WTC11 (cell line): ENCODE results near the gene NDUFS4.

ENCODE experiments used
- ATF1 ChIP-seq: sonication (generic); formaldehyde crosslinking; IDR thresholded peaks from 2 replicates; pipeline ENCODE4 v1.8.1; 2023; ENCODE audit warnings: mild to moderate bottlenecking, moderate library complexity, missing genetic modification reagents
- E2F1 ChIP-seq: sonication (generic); formaldehyde crosslinking; IDR thresholded peaks from 2 replicates; pipeline ENCODE4 v1.8.0; 2022; ENCODE audit warnings: mild to moderate bottlenecking, missing genetic modification reagents
- GABPB1 ChIP-seq: sonication (generic); formaldehyde crosslinking; IDR thresholded peaks from 2 replicates; pipeline ENCODE4 v1.8.1; 2023; ENCODE audit warnings: mild to moderate bottlenecking, missing genetic modification reagents
- NFE2L1 ChIP-seq: sonication (generic); formaldehyde crosslinking; IDR thresholded peaks from 2 replicates; pipeline ENCODE4 v1.8.1; 2023; ENCODE audit warnings: missing genetic modification reagents
- NFYB ChIP-seq: sonication (generic); formaldehyde crosslinking; conservative IDR thresholded peaks from 2 replicates; pipeline ENCODE4 v1.8.0; 2022; ENCODE audit warnings: low read depth, missing genetic modification reagents
- RORB ChIP-seq: fragments of 250-450 bp; sonication (Bioruptor Pico); IDR thresholded peaks from 2 replicates; pipeline ENCODE4 v1.9.0; 2021; ENCODE audit warnings: mild to moderate bottlenecking
- SMAD3 ChIP-seq: sonication (generic); formaldehyde crosslinking; IDR thresholded peaks from 2 replicates; pipeline ENCODE4 v1.8.0; 2022; ENCODE audit warnings: missing genetic modification reagents, mild to moderate bottlenecking, borderline replicate concordance
- ZNF263 ChIP-seq: sonication (generic); formaldehyde crosslinking; IDR thresholded peaks from 2 replicates; pipeline ENCODE4 v1.8.1; 2022; ENCODE audit warnings: low read depth, mild to moderate bottlenecking, moderate library complexity, missing genetic modification reagents
- TF ChIP-seq, protein P1 (sequence below): fragments of 200-600 bp; IDR thresholded peaks from 2 replicates; pipeline ENCODE4 v1.8.0; 2022; ENCODE audit warnings: antibody characterized with exemption
- TF ChIP-seq, protein P2 (sequence below): sonication (generic); formaldehyde crosslinking; conservative IDR thresholded peaks from 2 replicates; pipeline ENCODE4 v1.8.1; 2022; ENCODE audit warnings: mild to moderate bottlenecking, missing genetic modification reagents
- TF ChIP-seq, protein P3 (sequence below): sonication (generic); formaldehyde crosslinking; conservative IDR thresholded peaks from 2 replicates; pipeline ENCODE4 v1.8.1; 2023; ENCODE audit warnings: mild to moderate bottlenecking, low read depth, missing genetic modification reagents, moderate library complexity
- TF ChIP-seq, protein P4 (sequence below): sonication (generic); formaldehyde crosslinking; IDR thresholded peaks from 2 replicates; pipeline ENCODE4 v1.8.1; 2022; ENCODE audit warnings: mild to moderate bottlenecking, moderate library complexity, missing genetic modification reagents
- TF ChIP-seq, protein P5 (sequence below): sonication (generic); formaldehyde crosslinking; IDR thresholded peaks from 2 replicates; pipeline ENCODE4 v1.8.0; 2022; ENCODE audit warnings: mild to moderate bottlenecking, missing genetic modification reagents
- TF ChIP-seq, protein P6 (sequence below): sonication (generic); formaldehyde crosslinking; IDR thresholded peaks from 2 replicates; pipeline ENCODE4 v1.8.1; 2022; ENCODE audit warnings: low read depth, mild to moderate bottlenecking, moderate library complexity, missing genetic modification reagents, borderline replicate concordance

GRCh38 chr5:53681079-53681478 is 120.6 kb downstream of the NDUFS4 start:
- TF ChIP-seq ZNF263 (CRISPR knock-in tag): no peak
- TF ChIP-seq, protein P1, sequence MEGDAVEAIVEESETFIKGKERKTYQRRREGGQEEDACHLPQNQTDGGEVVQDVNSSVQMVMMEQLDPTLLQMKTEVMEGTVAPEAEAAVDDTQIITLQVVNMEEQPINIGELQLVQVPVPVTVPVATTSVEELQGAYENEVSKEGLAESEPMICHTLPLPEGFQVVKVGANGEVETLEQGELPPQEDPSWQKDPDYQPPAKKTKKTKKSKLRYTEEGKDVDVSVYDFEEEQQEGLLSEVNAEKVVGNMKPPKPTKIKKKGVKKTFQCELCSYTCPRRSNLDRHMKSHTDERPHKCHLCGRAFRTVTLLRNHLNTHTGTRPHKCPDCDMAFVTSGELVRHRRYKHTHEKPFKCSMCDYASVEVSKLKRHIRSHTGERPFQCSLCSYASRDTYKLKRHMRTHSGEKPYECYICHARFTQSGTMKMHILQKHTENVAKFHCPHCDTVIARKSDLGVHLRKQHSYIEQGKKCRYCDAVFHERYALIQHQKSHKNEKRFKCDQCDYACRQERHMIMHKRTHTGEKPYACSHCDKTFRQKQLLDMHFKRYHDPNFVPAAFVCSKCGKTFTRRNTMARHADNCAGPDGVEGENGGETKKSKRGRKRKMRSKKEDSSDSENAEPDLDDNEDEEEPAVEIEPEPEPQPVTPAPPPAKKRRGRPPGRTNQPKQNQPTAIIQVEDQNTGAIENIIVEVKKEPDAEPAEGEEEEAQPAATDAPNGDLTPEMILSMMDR: no peak
- TF ChIP-seq SMAD3 (CRISPR knock-in tag): no peak
- TF ChIP-seq ATF1 (CRISPR knock-in tag): no peak
- TF ChIP-seq, protein P2, sequence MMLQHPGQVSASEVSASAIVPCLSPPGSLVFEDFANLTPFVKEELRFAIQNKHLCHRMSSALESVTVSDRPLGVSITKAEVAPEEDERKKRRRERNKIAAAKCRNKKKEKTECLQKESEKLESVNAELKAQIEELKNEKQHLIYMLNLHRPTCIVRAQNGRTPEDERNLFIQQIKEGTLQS (CRISPR knock-in tag): no peak
- TF ChIP-seq, protein P3, sequence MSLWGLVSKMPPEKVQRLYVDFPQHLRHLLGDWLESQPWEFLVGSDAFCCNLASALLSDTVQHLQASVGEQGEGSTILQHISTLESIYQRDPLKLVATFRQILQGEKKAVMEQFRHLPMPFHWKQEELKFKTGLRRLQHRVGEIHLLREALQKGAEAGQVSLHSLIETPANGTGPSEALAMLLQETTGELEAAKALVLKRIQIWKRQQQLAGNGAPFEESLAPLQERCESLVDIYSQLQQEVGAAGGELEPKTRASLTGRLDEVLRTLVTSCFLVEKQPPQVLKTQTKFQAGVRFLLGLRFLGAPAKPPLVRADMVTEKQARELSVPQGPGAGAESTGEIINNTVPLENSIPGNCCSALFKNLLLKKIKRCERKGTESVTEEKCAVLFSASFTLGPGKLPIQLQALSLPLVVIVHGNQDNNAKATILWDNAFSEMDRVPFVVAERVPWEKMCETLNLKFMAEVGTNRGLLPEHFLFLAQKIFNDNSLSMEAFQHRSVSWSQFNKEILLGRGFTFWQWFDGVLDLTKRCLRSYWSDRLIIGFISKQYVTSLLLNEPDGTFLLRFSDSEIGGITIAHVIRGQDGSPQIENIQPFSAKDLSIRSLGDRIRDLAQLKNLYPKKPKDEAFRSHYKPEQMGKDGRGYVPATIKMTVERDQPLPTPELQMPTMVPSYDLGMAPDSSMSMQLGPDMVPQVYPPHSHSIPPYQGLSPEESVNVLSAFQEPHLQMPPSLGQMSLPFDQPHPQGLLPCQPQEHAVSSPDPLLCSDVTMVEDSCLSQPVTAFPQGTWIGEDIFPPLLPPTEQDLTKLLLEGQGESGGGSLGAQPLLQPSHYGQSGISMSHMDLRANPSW (CRISPR knock-in tag): no peak
- TF ChIP-seq, protein P4, sequence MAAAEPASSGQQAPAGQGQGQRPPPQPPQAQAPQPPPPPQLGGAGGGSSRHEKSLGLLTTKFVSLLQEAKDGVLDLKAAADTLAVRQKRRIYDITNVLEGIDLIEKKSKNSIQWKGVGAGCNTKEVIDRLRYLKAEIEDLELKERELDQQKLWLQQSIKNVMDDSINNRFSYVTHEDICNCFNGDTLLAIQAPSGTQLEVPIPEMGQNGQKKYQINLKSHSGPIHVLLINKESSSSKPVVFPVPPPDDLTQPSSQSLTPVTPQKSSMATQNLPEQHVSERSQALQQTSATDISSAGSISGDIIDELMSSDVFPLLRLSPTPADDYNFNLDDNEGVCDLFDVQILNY: no peak
- TF ChIP-seq NFE2L1 (CRISPR knock-in tag): no peak
- TF ChIP-seq, protein P5, sequence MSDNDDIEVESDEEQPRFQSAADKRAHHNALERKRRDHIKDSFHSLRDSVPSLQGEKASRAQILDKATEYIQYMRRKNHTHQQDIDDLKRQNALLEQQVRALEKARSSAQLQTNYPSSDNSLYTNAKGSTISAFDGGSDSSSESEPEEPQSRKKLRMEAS (CRISPR knock-in tag): no peak
- TF ChIP-seq, protein P6, sequence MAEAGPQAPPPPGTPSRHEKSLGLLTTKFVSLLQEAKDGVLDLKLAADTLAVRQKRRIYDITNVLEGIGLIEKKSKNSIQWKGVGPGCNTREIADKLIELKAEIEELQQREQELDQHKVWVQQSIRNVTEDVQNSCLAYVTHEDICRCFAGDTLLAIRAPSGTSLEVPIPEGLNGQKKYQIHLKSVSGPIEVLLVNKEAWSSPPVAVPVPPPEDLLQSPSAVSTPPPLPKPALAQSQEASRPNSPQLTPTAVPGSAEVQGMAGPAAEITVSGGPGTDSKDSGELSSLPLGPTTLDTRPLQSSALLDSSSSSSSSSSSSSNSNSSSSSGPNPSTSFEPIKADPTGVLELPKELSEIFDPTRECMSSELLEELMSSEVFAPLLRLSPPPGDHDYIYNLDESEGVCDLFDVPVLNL (CRISPR knock-in tag): no peak
- TF ChIP-seq NFYB (CRISPR knock-in tag): no peak
- TF ChIP-seq RORB (CRISPR knock-in tag): no peak
- TF ChIP-seq GABPB1 (CRISPR knock-in tag): no peak
- TF ChIP-seq E2F1: no peak
